HG02970 (cell line): Measurements from ENCODE around the gene ADCY3.
A peak's percentile ranks its signal among the peaks of the same experiment; 100 is the strongest.
"Not testable (repeated sequence)": the region's sequence is repeated elsewhere in the genome, so short reads cannot be mapped to it uniquely, and the experiment has no call there.

ENCODE experiments used
- ATAC-seq: cut with Tn5 transposase; IDR thresholded peaks from one replicate; pipeline ENCODE4 v1.9.1; 2021; ENCODE audit warnings: mild to moderate bottlenecking, moderate library complexity, moderate number of reproducible peaks; ENCODE audit not compliant: unreplicated experiment, low FRiP score

Gene ADCY3

DNA sequence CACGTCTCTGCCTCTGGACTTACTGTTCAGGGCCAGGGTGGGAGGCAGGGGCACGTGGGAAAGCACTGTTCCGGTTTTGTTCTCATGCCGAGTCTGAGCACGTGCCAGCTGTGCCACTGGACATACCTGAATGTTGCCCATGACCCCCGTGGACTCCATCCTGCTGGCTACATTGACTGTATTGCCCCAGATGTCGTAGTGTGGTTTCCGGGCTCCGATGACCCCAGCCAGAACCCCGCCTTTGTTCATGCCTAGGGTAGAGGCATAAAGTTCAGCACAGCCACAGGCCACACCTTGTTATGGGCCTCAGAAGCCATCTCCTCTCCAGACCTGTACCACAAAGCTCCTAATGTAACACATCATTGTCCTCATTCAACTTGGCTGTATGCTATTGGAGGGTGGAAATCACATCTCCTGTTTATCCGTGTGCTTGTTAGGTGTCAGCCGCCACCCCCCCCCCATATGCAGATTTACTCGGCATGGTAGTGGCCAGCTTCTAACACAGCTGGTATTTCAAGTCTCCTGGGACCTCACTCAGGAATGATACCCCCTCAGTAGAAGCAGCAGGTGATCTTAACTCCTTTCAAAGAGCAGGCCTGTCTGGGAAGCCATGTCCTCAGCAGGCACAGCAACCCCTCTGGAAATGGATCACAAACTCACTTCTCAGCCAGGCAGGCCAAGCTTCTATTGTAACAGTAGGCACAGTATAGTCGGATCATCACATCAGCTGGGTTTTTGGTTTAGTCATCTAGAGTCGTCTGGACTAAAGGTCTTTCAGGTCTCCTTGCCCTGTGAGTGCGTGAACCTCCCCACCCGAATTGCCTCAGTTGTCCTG, 99.2 kb downstream of the ADCY3 start:
- no peak for ATAC-seq

GRCh38 chr2:24820175-24820513, 99.9 kb downstream of the ADCY3 start:
- ATAC-seq: no peak

GRCh38 chr2:24819442-24820174, 100.4 kb downstream of the ADCY3 start:
- ATAC-seq: no peak

DNA sequence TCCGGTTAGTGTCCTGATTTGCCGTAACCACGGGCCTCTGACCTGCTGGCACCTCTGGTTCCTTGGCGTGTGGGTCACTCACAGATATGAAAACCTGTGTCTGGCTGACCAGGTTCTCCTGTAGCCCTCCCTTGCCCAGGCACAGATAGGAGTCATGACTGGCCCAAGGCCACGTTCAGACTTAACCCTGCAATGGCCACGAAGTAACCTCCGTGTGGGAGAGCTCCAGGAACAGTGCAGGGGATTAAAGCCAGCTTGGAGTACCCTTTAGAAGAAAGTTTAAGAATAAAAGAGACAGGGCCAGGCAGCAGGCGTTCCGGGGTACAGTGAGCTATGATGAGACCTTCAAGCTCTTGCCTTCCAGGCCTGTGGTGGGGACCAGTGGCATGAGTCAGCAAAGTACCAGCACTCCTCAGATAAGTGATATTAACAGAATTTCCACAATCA, 101.3 kb downstream of the ADCY3 start:
- no peak for ATAC-seq

- no peak for ATAC-seq
These were observed 103.2 kb downstream of the ADCY3 start for GRCh38 chr2:24816884-24817283.

DNA sequence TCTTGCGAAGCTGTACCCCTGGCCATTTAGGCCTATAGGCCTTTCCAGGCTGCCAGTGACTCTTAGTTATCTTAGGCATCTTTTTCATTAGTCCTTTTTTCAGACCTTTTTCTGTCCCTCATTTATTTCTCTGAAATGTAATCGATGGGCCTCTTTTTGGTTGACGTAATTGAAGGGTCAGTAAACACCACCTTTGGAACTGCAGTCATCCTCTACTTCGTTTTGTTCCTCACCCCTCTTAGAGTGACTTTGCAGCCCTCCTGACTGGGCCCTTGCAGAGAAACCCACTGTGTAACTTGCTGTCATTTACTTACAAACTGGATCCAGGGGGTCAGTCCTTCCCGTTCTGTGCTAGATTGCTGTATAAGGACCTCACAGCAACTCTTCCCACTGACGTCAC, 103.6 kb downstream of the ADCY3 start:
- ATAC-seq: no peak

GRCh38 chr2:24815171-24815570, 104.9 kb downstream of the ADCY3 start:
- no peak for ATAC-seq

DNA sequence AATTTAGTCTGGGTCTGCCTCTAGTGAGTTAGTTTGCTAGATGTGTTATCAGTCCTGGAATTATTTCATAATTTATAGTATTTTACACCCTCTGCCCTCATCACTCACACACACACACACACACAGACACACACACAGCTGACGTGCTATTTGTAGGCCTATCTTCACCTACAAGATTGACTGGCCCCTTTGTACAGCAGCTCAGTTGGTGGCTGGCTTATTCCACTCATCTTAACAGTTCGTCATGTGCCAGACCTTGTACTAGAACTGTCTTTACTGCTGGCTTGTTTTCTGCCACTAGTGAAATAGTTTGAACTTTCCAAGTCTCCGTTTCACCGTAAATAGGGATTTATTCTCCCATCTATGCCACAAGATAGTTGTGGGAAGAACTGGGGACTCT, 105.5 kb downstream of the ADCY3 start:
- no peak for ATAC-seq

GRCh38 chr2:24813691-24814137, 106.3 kb downstream of the ADCY3 start:
- no peak for ATAC-seq

- ATAC-seq: no peak
These were observed 110.6 kb downstream of the ADCY3 start for GRCh38 chr2:24809316-24810007.

- no peak for ATAC-seq
These were observed 113.4 kb downstream of the ADCY3 start for GRCh38 chr2:24806661-24807036.

- ATAC-seq: not testable (repeated sequence)
These were observed 114.0 kb downstream of the ADCY3 start for GRCh38 chr2:24805811-24806660.

GRCh38 chr2:24800487-24800886, 119.5 kb downstream of the ADCY3 start:
- ATAC-seq: not testable (repeated sequence)

- ATAC-seq: no peak
These were observed 122.4 kb downstream of the ADCY3 start for GRCh38 chr2:24797644-24798043.

GRCh38 chr2:24793761-24794435, 126.1 kb downstream of the ADCY3 start:
- no peak for ATAC-seq

DNA sequence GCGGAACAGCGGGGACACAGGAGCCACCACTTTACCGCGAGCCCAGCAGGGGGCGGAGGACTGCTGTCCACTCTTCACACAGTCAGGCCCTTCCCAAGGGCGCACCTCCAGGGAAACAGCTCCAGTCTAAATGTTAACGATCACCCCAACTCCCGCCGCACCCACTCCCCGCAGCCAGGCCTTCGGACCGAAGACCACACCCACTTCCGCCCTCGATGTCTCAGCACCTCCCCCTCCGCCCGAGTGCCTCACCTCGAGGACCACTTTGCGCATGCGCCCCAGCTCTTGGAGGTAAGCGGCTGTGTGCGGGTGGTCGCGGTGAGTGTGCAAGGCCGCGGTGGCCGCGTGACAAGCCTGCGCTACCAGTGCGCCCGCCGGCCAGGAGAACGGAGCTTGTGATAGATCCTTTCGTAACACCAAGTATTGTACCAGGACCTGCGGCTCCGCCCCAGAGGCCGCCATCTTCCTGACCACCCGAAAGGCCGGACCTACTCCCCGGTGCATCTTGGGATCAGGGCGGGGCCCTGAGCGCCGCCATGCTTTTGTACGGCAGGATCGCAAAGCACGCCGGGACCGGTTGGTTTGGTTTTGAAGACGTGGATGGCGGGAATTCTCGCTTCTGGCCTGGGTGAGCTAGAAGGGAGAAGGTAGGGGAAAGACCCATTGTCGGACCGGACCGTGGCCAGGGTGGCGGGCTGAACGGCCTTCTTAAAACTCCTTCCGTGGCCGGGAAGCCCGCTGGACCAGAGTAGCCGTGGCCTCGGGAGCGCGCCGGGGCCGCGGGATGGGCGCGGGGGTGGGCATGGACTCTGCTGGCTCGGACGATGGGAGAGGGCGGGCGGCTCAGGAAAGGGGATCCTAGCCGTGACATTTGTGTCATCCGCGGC, 126.9 kb downstream of the ADCY3 start, which contains the start of the genes CENPO and PTRHD1:
CENPO (plus strand) TSS at position 552 of the 887 bp plus-strand sequence. CDS start 495 bp downstream, outside the sequence.
PTRHD1 (minus strand) TSS at position 518 of the 887 bp plus-strand sequence; CDS start at position 504, 14 bp downstream.
- peak; percentile 89 for ATAC-seq

GRCh38 chr2:24792542-24792873, 127.5 kb downstream of the ADCY3 start:
- no peak for ATAC-seq

DNA sequence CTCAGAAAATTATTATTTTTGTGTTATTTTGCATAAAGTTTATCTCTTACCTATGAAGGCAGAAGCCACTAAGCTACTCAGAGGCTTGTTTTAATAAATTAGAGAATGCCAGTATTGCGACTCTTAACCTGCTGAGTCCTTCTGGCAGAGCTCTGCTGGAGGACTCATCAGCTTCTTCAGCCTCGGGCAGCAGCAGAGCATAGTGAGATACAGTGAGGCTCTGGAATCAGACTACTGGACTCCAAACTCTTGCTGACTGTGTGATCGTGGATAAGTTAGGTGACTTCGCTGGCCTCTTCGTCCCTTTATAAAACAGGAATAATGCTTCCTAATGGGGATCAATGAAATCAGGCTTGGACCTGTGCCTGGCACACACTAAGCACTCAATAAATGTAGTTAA, 128.6 kb downstream of the ADCY3 start:
- no peak for ATAC-seq

- ATAC-seq: no peak
These were observed 131.2 kb downstream of the ADCY3 start for GRCh38 chr2:24788816-24789215.
